ENCODE data around the gene VMP1.
"Not testable (repeated sequence)": the region's sequence is repeated elsewhere in the genome, so short reads cannot be mapped to it uniquely, and the experiment has no call there.

The VMP1 gene

GRCh38 chr17:59842901-59843652 is 135.6 kb downstream of the VMP1 start:
- peak; percentile 97 for DNase-seq

- peak; percentile 66 for DNase-seq
These were observed 137.6 kb downstream of the VMP1 start for GRCh38 chr17:59844884-59845594.

- DNase-seq = peak; percentile 76
These were observed 138.3 kb downstream of the VMP1 start for GRCh38 chr17:59845595-59846393.

GRCh38 chr17:59846394-59847165 is 139.1 kb downstream of the VMP1 start:
- DNase-seq = peak; percentile 79

GRCh38 chr17:59848385-59848668 is 140.9 kb downstream of the VMP1 start:
- DNase-seq = no peak

- DNase-seq = peak; percentile 68
These were observed 141.3 kb downstream of the VMP1 start for GRCh38 chr17:59848778-59849177.

GRCh38 chr17:59850311-59850710 is 142.9 kb downstream of the VMP1 start:
- DNase-seq = not testable (repeated sequence)

- peak; percentile 78 for DNase-seq
These were observed 144.3 kb downstream of the VMP1 start for GRCh38 chr17:59851439-59852375.

- DNase-seq = not testable (repeated sequence)
These were observed 145.4 kb downstream of the VMP1 start for GRCh38 chr17:59852847-59853167.

- DNase-seq = peak; percentile 84
These were observed 145.9 kb downstream of the VMP1 start for GRCh38 chr17:59853168-59853918.

GRCh38 chr17:59853919-59854729 is 146.7 kb downstream of the VMP1 start:
- DNase-seq = not testable (repeated sequence)

- DNase-seq = no peak
These were observed 149.7 kb downstream of the VMP1 start for GRCh38 chr17:59856859-59857794.

GRCh38 chr17:59858167-59858816 is 150.8 kb downstream of the VMP1 start:
- peak; percentile 59 for DNase-seq

- no peak for DNase-seq
These were observed 151.5 kb downstream of the VMP1 start for GRCh38 chr17:59858932-59859331.

- DNase-seq = peak; percentile 68
These were observed 152.1 kb downstream of the VMP1 start for GRCh38 chr17:59859444-59860025.

GRCh38 chr17:59863616-59864015 is 156.2 kb downstream of the VMP1 start:
- DNase-seq = no peak

GRCh38 chr17:59869941-59870218 is 162.4 kb downstream of the VMP1 start:
- DNase-seq = no peak

GRCh38 chr17:59870482-59870881 is 163.0 kb downstream of the VMP1 start:
- no peak for DNase-seq

All from fibroblast of skin of right biceps (primary cell).